Breast epithelium (tissue), 4 donors: Measurements from ENCODE around the gene UBASH3B. TPM values are rescaled to one million over a fixed set of nuclear protein-coding genes. Genes with fewer than 3 reads are reported as not detected.

ENCODE experiments used
- DNase-seq, 2 donors: peaks; one replicate each; pipeline ENCODE4 v3.0.0-alpha.2; 2019; ENCODE audit warnings: low spot score in 2 of 2
- H3K27ac ChIP-seq, 2 donors: fragments of 200-600 bp; sonication (generic) in 1 of 2; one replicate each; pipeline ENCODE4 v1.5.1; 2016 to 2019; ENCODE audit warnings: mild to moderate bottlenecking in 1 of 2
- H3K27me3 ChIP-seq, 2 donors: fragments of 200-600 bp; sonication (generic) in 1 of 2; one replicate each; pipeline versions ENCODE4 v1.5.1 to v1.6.0; 2017 to 2019; ENCODE audit warnings: control low read depth in 1 of 2, mild to moderate bottlenecking in 1 of 2
- H3K36me3 ChIP-seq: fragments of 200-600 bp; one replicate; pipeline ENCODE4 v1.5.1; 2019
- H3K4me1 ChIP-seq, 2 donors: fragments of 200-600 bp; sonication (generic); one replicate each; pipeline ENCODE4 v1.5.1; 2016 to 2019; ENCODE audit warnings: control low read depth in 1 of 2
- H3K4me3 ChIP-seq, 3 donors: fragments of 200-600 bp; sonication (generic); 1 replicate in 2 of 3; 2 replicates in 1 of 3; pipeline ENCODE4 v1.5.1; 2016 to 2019; ENCODE audit warnings: mild to moderate bottlenecking in 3 of 3, moderate library complexity in 2 of 3
- H3K9me3 ChIP-seq, 2 donors: fragments of 200-600 bp; sonication (generic) in 1 of 2; one replicate each; pipeline ENCODE4 v1.5.1; 2016 to 2019; ENCODE audit warnings: control low read depth in 1 of 2
- POLR2A ChIP-seq: fragments of 450-650 bp; IDR thresholded peaks from one replicate; pipeline ENCODE4 v1.6.1; 2016; ENCODE audit warnings: antibody characterized with exemption, mild to moderate bottlenecking, moderate library complexity
- POLR2AphosphoS5 ChIP-seq, 3 donors: sonication (generic); formaldehyde crosslinking; IDR thresholded peaks; one replicate each; pipeline ENCODE4 v1.6.1; 2017; ENCODE audit warnings: antibody characterized with exemption in 3 of 3
- intact Hi-C: fragments of 100-400 bp; cut with DNase I; formaldehyde crosslinking; loops from one replicate; pipeline ENCODE4 v1.15.1; 2023; ENCODE audit warnings: low total_unique reads
- total RNA-seq, 3 donors: library from RNA; depleted of rRNA; stranded (reverse); fragments of >200 nt; gene quantifications; one replicate each; pipeline ENCODE4 v1.1.0, GENCODE V29; 2016
- TF ChIP-seq, protein P1 (sequence below), 3 donors: fragments of 450-650 bp; IDR thresholded peaks; one replicate each; pipeline ENCODE4 v1.5.1; 2016 to 2017; ENCODE audit warnings: antibody characterized with exemption in 3 of 3, mild to moderate bottlenecking in 3 of 3, moderate library complexity in 3 of 3

The UBASH3B gene
- total RNA-seq, 3 donors from 2014 or later: 4.7 to 6.2 (median 4.8) TPM

DNA sequence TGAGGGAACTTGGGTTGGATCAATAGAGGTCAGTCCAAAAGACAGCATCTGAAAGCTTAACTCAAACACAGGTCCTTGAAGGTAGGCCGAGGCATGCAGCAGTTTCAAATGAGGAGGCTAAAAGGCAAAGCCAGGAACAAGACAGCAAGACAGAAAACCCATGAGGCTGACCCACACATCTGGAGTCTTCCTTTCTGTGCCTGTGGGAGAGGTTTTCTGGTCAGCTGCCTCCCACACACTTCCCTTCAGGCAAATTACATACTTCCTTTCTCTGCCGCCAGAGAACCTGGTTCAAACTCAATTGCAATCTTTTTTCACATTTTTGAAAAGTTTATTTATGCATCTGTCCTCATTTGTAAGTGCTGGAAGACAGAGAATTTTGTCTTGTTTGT lies 153.0 kb downstream of the UBASH3B start:
- intact Hi-C loops: no loop called here
- H3K36me3 ChIP-seq: no peaks in the 10 kb centered on the region
- H3K9me3 ChIP-seq: no peaks in the 10 kb centered on the region
- no peak for TF ChIP-seq POLR2AphosphoS5 (IDR thresholded peaks at IDR 0.05)
- TF ChIP-seq, protein P1, sequence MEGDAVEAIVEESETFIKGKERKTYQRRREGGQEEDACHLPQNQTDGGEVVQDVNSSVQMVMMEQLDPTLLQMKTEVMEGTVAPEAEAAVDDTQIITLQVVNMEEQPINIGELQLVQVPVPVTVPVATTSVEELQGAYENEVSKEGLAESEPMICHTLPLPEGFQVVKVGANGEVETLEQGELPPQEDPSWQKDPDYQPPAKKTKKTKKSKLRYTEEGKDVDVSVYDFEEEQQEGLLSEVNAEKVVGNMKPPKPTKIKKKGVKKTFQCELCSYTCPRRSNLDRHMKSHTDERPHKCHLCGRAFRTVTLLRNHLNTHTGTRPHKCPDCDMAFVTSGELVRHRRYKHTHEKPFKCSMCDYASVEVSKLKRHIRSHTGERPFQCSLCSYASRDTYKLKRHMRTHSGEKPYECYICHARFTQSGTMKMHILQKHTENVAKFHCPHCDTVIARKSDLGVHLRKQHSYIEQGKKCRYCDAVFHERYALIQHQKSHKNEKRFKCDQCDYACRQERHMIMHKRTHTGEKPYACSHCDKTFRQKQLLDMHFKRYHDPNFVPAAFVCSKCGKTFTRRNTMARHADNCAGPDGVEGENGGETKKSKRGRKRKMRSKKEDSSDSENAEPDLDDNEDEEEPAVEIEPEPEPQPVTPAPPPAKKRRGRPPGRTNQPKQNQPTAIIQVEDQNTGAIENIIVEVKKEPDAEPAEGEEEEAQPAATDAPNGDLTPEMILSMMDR (IDR thresholded peaks at IDR 0.05): no peak
- TF ChIP-seq POLR2A: no peak
- H3K27ac ChIP-seq: peak overlapping the region; percentile 67 to 89
- no peaks in the 10 kb centered on the region for H3K27me3 ChIP-seq
- no peak for DNase-seq
- no peak overlapping the region for H3K4me3 ChIP-seq
- no peaks in the 10 kb centered on the region for H3K4me1 ChIP-seq

DNA sequence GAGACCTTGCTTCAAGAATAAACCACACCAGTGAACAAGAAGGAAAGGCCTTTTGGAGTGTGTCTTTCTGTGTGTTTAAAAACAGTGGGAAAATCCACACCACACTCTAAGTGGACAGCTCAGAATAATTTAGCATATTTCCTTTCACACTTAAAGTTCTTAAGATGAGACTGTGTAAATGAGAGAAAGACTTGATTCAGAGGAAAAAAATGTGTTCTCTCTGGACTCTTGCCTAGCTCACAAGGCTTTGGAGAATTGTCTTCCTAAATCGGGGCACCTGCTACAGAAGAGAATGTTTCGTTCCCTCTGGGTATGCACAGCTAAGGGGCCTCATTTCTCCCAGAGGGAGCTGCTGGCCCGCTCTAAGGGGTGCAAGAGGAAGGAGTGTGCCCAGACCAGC lies 154.3 kb downstream of the UBASH3B start:
- H3K4me3 ChIP-seq: no peak overlapping the region
- no peaks in the 10 kb centered on the region for H3K27me3 ChIP-seq
- H3K36me3 ChIP-seq: no peaks in the 10 kb centered on the region
- TF ChIP-seq POLR2A (no peak), POLR2AphosphoS5 (IDR thresholded peaks at IDR 0.05) (no peak)
- TF ChIP-seq, protein P1 (IDR thresholded peaks at IDR 0.05): no peak
- H3K9me3 ChIP-seq: no peaks in the 10 kb centered on the region
- no peaks in the 10 kb centered on the region for H3K4me1 ChIP-seq
- DNase-seq: no peak
- H3K27ac ChIP-seq: peak overlapping the region; percentile 65 to 83
- intact Hi-C loops: no loop called here

DNA sequence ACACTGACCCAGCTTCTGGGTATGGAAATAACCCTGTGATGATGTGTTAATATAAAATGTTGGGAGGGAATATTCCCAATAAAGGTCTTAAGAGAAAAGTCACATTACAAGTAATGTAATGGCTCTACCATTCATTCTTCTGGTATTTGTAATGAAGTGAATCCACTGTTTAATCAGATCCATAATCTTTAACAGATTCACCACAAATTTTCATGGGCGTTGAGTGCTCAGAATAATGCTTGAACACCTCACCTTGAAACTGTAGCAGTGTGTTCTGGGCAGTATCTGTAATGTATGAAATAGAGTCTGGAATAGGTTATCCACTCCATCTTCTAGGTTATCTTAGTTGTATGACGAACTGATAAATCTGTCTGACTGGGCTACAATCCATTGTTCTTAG lies 156.2 kb downstream of the UBASH3B start:
- no peak overlapping the region for H3K27ac ChIP-seq
- TF ChIP-seq, protein P1 (IDR thresholded peaks at IDR 0.05): no peak
- TF ChIP-seq POLR2A (no peak), POLR2AphosphoS5 (IDR thresholded peaks at IDR 0.05) (no peak)
- H3K9me3 ChIP-seq: no peaks in the 10 kb centered on the region
- no peak for DNase-seq
- no peaks in the 10 kb centered on the region for H3K36me3 ChIP-seq
- no peak overlapping the region for H3K4me3 ChIP-seq
- no peaks in the 10 kb centered on the region for H3K4me1 ChIP-seq
- intact Hi-C loops: no loop called here
- H3K27me3 ChIP-seq: no peaks in the 10 kb centered on the region

DNA sequence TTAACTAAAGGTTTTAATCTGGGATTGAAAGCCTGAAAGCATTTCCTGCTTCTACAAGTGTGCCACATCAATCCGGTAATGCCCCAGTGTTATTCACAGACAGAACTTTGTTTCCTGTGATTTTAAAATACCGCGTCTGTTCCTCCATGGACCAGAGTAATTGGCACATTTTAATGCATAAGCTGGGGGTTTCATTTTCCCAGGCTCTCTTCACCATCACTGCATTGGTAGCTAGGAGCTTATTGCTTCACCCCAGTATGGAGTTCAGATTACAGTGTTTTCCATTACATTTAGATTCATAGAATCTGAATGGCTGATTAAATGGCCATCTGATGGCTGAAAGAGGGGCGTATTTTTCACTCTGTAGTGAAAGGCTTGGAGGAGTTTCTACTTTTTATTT lies 157.1 kb downstream of the UBASH3B start:
- H3K36me3 ChIP-seq: no peaks in the 10 kb centered on the region
- DNase-seq: no peak
- H3K27me3 ChIP-seq: no peaks in the 10 kb centered on the region
- no peaks in the 10 kb centered on the region for H3K4me1 ChIP-seq
- TF ChIP-seq POLR2AphosphoS5 (IDR thresholded peaks at IDR 0.05) (no peak), POLR2A (no peak)
- TF ChIP-seq, protein P1 (IDR thresholded peaks at IDR 0.05): no peak
- intact Hi-C loops: no loop called here
- no peak overlapping the region for H3K4me3 ChIP-seq
- no peaks in the 10 kb centered on the region for H3K9me3 ChIP-seq
- H3K27ac ChIP-seq: no peak overlapping the region

DNA sequence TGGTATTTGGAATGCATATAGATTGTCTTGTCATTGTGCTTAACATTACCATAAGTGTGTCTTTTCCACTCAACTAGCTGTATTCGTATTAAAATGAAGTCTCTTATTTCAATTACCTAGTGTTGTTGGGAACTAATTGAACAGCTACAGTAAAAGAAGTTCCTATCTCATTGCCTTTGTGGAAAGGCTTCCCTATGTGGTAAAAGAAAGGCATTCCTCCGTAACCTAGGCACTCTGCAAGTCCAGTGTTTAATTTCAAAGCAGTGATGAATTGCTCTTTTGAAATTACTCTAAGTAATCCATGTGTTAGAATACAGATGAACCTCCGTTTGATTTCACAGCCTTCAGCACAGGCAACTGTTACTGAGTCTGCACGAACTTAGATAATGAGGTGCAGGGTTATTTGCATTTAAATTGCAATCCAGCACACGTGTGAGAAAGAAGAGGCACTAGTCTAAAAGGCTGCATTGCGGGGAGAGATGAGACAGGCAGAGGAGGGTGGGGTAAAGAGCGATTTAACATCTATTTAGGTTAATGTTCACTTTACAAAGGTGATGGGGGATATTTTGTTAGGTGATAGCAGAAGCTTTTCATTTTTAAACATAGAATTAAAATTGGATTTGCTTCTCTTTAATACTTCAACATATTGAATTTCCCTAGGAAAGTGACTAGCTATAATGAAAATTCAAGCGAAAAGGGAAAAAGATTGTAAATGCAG lies 157.8 kb downstream of the UBASH3B start:
- Histone ChIP-seq H3K27ac (no peak overlapping the region), H3K36me3 (no peaks in the 10 kb centered on the region), H3K27me3 (no peaks in the 10 kb centered on the region), H3K4me3 (no peak overlapping the region), H3K4me1 (no peaks in the 10 kb centered on the region), H3K9me3 (no peaks in the 10 kb centered on the region)
- DNase-seq: no peak
- intact Hi-C loops: no loop called here
- TF ChIP-seq, protein P1 (IDR thresholded peaks at IDR 0.05): no peak
- TF ChIP-seq POLR2A (no peak), POLR2AphosphoS5 (IDR thresholded peaks at IDR 0.05) (no peak)
